NCI-H345 treated with DMSO at 0.1 percent for 48 hours (cell line): ENCODE data around the gene GPR25.

Experiments
- DNase-seq: peaks from one replicate; lab custom pipeline; 2025; ENCODE audit not compliant: unreplicated experiment; lab: John Stamatoyannopoulos, UW

GPR25 gene

GRCh38 chr1:200894712-200895442 is 22.1 kb downstream of the GPR25 start, which contains the start of gene INAVA:
TSS of gene INAVA (plus strand) at chr1:200894900. CDS start at chr1:200898401, 3,501 bp downstream.
- DNase-seq, result no peak

- no peak for DNase-seq
Observed at GRCh38 chr1:200895443-200895789, 22.6 kb downstream of the GPR25 start.

- no peak for DNase-seq
Observed at GRCh38 chr1:200895801-200896530, 23.2 kb downstream of the GPR25 start.

GRCh38 chr1:200896531-200897196 is 23.9 kb downstream of the GPR25 start:
- no peak for DNase-seq

GRCh38 chr1:200897259-200897658 is 24.5 kb downstream of the GPR25 start:
- DNase-seq, result no peak

GRCh38 chr1:200899015-200899386 is 26.2 kb downstream of the GPR25 start:
- no peak for DNase-seq

- no peak for DNase-seq
Observed at GRCh38 chr1:200899451-200899915, 26.7 kb downstream of the GPR25 start.

GRCh38 chr1:200899954-200900867 is 27.4 kb downstream of the GPR25 start:
- no peak for DNase-seq

GRCh38 chr1:200900877-200901276 is 28.1 kb downstream of the GPR25 start:
- no peak for DNase-seq

- no peak for DNase-seq
Observed at GRCh38 chr1:200901350-200901749, 28.6 kb downstream of the GPR25 start.

GRCh38 chr1:200901796-200902444 is 29.1 kb downstream of the GPR25 start:
- no peak for DNase-seq

- DNase-seq, result no peak
Observed at GRCh38 chr1:200903793-200904192, 31.0 kb downstream of the GPR25 start.

- DNase-seq, result no peak
Observed at GRCh38 chr1:200904772-200905171, 32.0 kb downstream of the GPR25 start.

GRCh38 chr1:200905411-200906052 is 32.8 kb downstream of the GPR25 start:
- no peak for DNase-seq

- DNase-seq, result no peak
Observed at GRCh38 chr1:200906491-200906890, 33.7 kb downstream of the GPR25 start.

- no peak for DNase-seq
Observed at GRCh38 chr1:200907611-200908097, 34.9 kb downstream of the GPR25 start.

GRCh38 chr1:200908191-200908868 is 35.5 kb downstream of the GPR25 start:
- no peak for DNase-seq

- DNase-seq, result no peak
Observed at GRCh38 chr1:200909071-200909470, 36.3 kb downstream of the GPR25 start.

- DNase-seq, result no peak
Observed at GRCh38 chr1:200909757-200910239, 37.0 kb downstream of the GPR25 start.
